NCI-H460 (cell line): ENCODE measurements around the gene PSMF1. TPM values are rescaled to one million over a fixed set of nuclear protein-coding genes. Genes with fewer than 3 reads are reported as not detected.

Experiments
- DNase-seq: peaks from one replicate; pipeline ENCODE4 v3.0.0-alpha.2; 2016; ENCODE audit warnings: low read depth; ENCODE audit errors: extremely low read depth
- total RNA-seq: library from RNA; depleted of rRNA; stranded (reverse); fragments of >200 nt; shearing (Covaris generic); gene quantifications from 2 replicates; pipeline ENCODE4 v1.2.3, GENCODE V29; 2014

Gene PSMF1
- total RNA-seq, 1 experiment from 2014 or later = 76.8 TPM

- no peak for DNase-seq
These were observed 69.3 kb downstream of the PSMF1 start for GRCh38 chr20:1187605-1188171.

- no peak for DNase-seq
These were observed 69.9 kb downstream of the PSMF1 start for GRCh38 chr20:1188347-1188746.

GRCh38 chr20:1189827-1190226 is 71.4 kb downstream of the PSMF1 start:
- DNase-seq = no peak

GRCh38 chr20:1190847-1191246 is 72.4 kb downstream of the PSMF1 start:
- no peak for DNase-seq

GRCh38 chr20:1191299-1191698 is 72.9 kb downstream of the PSMF1 start:
- no peak for DNase-seq

- DNase-seq = no peak
These were observed 76.8 kb downstream of the PSMF1 start for GRCh38 chr20:1195226-1195625.

- DNase-seq = no peak
These were observed 78.2 kb downstream of the PSMF1 start for GRCh38 chr20:1196634-1197033.

- no peak for DNase-seq
These were observed 79.4 kb downstream of the PSMF1 start for GRCh38 chr20:1197801-1198200.

- DNase-seq = no peak
These were observed 80.3 kb downstream of the PSMF1 start for GRCh38 chr20:1198751-1199150.

- no peak for DNase-seq
These were observed 80.9 kb downstream of the PSMF1 start for GRCh38 chr20:1199212-1199873.

- DNase-seq = no peak
These were observed 81.6 kb downstream of the PSMF1 start for GRCh38 chr20:1199964-1200363.

- DNase-seq = no peak
These were observed 84.5 kb downstream of the PSMF1 start, which contains the start of gene C20orf202 for GRCh38 chr20:1202762-1203504. Gene C20orf202 (plus strand): TSS chr20:1203454. CDS start chr20:1203586, 132 bp downstream.

GRCh38 chr20:1203630-1204029 is 85.2 kb downstream of the PSMF1 start:
- no peak for DNase-seq

- DNase-seq = no peak
These were observed 85.7 kb downstream of the PSMF1 start for GRCh38 chr20:1204113-1204512.

GRCh38 chr20:1204576-1204975 is 86.2 kb downstream of the PSMF1 start:
- no peak for DNase-seq

- no peak for DNase-seq
These were observed 87.4 kb downstream of the PSMF1 start for GRCh38 chr20:1205802-1206201.

GRCh38 chr20:1206366-1207148 is 88.2 kb downstream of the PSMF1 start:
- no peak for DNase-seq

GRCh38 chr20:1207293-1207878 is 89.0 kb downstream of the PSMF1 start:
- DNase-seq = no peak

GRCh38 chr20:1209447-1210387 is 91.3 kb downstream of the PSMF1 start:
- DNase-seq = no peak

GRCh38 chr20:1210501-1210900 is 92.1 kb downstream of the PSMF1 start:
- DNase-seq = no peak
